Measurements from ENCODE around the gene UIMC1.
"Not testable (repeated sequence)": the region's sequence is repeated elsewhere in the genome, so short reads cannot be mapped to it uniquely, and the experiment has no call there.

The UIMC1 gene

GRCh38 chr5:177005619-177006264, 837 bp downstream of the UIMC1 start:
- peak; percentile 78 for DNase-seq

- no peak for DNase-seq
Observed at GRCh38 chr5:177004961-177005360, 1.6 kb downstream of the UIMC1 start.

DNA sequence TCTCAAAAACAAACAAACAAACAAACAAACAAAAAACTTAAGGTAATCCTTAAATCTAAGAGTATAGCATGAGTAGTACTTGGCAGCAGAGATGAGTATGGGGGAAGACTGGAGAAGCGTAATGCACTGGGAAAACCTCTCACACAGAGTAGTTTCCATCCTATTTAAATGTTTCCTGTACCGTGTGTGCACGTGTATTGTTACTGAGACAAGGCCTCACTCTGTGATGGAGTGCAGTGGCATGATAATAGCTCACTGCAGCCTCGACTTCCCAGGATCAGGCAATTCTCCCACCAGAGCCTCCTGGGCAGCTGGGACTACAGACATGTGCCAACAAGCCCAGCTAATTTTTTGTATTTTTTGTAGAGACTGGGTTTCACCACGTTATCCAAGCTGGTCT, 2.9 kb downstream of the UIMC1 start:
- no peak for DNase-seq

GRCh38 chr5:176999526-176999925, 7.1 kb downstream of the UIMC1 start:
- not testable (repeated sequence) for DNase-seq

- DNase-seq: no peak
Observed at GRCh38 chr5:176998828-176999227, 7.8 kb downstream of the UIMC1 start.

GRCh38 chr5:176996780-176997179, 9.8 kb downstream of the UIMC1 start:
- no peak for DNase-seq

GRCh38 chr5:176995896-176996767, 10.4 kb downstream of the UIMC1 start:
- DNase-seq: peak; percentile 82

- DNase-seq: no peak
Observed at GRCh38 chr5:176995122-176995490, 11.5 kb downstream of the UIMC1 start.

DNA sequence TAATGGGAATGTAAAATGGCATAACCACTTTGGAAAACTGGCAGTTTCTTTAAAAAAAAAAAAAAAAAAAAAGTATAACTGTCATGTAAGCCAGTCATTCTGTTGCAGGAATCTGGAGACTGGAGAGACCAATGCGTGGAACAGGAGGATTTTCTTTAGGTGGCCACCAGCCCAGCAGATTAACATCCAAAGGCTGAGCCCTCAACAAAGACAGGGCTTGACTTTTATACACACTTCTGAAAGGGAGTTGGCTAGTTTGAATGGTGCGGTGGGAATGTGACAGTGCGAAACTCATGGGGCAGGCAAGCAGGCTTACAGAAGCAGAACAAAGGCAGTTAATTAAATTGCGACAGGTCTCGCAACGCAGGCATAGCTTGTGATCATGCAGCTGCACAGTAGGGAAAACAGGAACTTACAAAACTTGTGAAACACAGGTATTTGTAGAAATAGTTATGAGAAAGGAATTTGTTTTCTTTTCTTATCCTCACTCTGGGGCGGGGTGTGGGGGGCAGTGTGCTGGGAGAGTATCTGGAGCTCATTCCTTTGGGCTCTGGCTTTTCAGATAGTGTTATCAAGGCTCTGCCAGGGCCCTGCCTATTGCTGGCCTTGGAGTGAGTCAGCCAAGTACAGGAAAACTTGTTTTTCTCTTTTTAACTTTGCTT, 12.0 kb downstream of the UIMC1 start:
- peak; percentile 91 for DNase-seq

DNA sequence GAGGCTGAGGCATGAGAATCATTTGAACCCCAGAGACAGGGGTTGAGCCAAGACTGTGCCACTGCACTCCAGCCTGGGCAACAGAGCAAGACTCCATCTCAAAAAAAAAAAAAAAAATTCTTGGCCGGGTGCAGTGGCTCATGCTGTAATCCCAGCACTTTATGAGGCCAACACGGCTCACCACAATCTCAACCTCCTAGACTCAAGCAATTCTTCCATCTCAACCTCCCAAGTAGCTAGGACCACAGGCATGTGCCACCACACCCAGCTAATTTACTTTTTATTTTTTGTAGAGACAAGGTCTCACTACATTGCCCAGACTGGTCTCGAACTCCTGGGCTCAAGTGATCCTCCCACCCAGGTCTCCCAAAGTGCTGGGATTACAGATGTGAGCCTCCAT, 13.5 kb downstream of the UIMC1 start:
- DNase-seq: not testable (repeated sequence)

DNA sequence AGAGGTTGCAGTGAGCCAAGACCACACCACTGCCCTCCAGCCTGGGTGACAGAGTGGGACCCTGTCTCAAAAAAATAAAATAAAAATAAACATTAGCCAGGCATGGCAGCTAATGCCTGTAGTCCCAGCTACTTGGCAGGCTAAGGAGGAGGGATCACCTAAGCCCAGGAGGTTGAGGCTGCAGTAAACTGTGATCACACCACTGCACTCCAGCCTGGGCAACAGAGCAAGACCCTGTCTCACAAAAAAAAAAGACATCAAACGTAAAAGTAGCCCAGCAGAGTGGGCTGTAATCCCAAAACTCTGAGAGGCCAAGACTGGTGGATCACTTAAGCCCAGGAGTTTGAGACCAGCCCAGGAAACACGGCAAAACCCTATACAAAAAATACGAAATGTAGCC, 19.0 kb downstream of the UIMC1 start:
- DNase-seq: no peak

DNA sequence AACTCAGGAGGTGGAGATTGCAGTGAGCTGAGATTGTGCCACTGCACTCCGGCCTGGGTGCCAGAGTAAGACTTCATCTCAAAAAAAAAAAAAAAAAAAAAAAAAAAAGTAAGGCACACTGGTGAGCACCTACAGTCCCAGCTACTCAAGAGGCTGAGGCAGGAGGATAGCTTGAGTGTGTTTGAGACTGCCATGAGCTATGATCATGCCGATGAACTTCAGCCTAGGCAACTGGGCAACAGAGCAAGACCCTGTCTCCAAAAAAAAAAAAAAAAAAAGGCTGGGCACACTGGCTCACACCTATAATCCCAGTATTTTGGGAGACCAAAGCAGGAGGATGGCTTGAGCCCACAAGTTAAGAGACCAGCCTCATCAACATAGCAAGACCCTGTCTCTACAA, 20.3 kb downstream of the UIMC1 start:
- no peak for DNase-seq

DNA sequence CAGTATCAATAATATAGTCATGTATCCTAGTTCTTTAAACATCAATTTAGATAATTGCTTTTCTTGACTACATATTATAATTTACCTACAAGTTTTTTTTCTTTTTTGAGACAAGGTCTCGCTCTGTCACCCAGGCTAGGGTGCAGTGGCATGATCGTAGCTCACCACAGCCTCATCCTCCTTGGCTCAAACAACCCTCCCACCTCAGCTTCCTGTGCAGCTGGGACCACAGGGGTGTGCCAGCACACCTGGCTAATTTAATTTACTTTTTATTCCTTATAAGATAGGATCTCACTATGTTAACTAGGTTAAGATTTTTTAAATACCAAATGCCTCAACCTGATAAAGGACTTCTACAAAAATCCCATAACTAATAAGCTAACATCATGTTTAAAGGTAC, 21.1 kb downstream of the UIMC1 start:
- DNase-seq: no peak

GRCh38 chr5:176984176-176984575, 22.4 kb downstream of the UIMC1 start:
- not testable (repeated sequence) for DNase-seq

- DNase-seq: not testable (repeated sequence)
Observed at GRCh38 chr5:176983593-176983992, 23.0 kb downstream of the UIMC1 start.

GRCh38 chr5:176983112-176983511, 23.5 kb downstream of the UIMC1 start:
- not testable (repeated sequence) for DNase-seq

DNA sequence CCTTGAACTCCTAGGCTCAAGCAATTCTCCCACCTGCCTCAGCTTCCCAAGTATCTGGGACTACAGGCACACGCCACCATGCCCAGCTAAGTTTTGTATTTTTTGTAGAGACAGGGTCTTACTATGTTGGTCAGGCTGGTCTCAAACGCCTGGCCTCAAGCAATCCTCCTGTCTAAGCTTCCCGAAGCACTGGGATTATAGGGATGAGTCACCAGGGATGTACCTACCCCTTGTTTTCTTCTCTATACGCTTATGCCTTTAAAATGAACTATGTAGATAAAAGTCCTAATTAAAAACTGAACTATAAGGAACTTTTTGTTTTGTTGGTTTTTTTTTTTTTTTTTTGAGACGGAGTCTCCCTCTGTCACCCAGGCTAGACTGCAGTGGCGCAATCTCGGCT, 25.8 kb downstream of the UIMC1 start:
- DNase-seq: no peak

DNA sequence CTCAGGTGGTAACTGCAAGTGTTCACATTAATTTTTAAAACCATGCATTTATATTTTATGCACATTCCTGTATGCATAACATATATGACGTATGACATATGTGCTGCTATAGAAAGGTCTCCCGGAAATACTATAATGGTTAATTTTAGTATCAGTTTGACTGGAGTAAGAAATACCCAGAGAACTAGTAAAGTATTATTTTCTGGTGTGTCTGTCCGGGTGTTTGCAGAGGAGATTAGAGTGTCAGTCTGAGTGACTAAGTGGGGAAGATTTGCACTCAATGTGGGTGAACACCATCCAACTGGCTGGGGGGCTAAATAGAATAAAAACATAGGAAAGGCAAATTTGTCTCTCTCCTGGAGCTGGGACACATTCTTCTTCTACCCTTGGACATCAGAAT, 26.9 kb downstream of the UIMC1 start:
- DNase-seq: no peak

GRCh38 chr5:176965633-176966032, 40.9 kb downstream of the UIMC1 start:
- no peak for DNase-seq

DNA sequence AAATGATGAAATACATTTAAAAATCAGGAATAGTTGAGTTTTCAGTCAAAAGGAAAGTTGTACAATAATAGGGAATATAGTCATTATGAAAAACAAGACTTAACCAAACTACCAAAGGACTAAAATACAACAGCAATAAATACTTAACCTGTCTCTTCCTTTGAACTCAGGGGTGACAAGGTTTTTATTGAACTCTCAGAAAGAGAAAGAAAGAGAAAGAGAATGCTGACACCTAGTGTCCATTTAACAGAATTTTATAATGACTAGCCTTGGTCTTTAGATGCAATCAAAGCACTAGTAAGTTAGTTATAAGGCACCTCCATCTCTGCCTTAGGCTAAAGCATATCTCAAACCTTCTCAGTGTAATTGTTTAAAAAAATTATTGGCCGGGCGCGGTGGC, 47.5 kb downstream of the UIMC1 start:
- DNase-seq: peak; percentile 63

DNA sequence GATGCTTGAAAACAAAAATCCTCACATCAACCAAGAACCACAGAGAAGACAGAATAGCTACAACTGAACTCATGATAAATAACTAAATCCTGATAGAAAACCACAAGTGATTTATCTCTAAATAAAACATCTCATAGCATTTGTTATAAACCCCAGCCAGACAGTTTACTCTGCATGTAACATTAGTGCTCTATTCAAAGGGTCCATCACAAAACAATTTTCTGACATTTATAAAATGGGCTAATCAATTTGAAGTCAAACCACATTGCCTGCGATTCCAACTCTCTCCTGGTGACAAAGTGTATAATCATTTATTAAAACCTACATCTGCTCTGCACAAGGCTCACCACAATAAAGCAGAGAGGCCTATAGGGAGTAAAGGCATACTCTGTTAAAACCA, 49.8 kb downstream of the UIMC1 start:
- DNase-seq: no peak

- no peak for DNase-seq
Observed at GRCh38 chr5:176955895-176956294, 50.7 kb downstream of the UIMC1 start.

DNA sequence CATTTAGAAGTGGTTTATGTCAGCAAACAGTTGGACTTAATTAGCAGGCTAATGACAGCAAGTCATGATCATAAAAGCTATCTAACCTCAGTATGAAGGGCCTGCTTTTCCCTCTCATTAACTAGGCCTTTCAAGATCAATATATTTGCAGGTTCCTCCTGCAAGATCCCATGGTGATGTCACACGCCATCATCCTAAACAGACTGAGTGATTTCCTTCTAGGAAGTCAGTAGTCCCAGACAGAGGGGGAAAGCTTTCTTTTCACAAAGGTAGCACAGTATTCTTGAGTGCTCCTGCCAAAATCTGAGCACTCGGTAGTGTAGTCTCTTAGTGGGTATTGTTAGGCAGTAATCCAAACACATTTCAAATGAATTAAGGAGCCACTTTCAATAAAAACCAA, 52.5 kb downstream of the UIMC1 start:
- DNase-seq: no peak
